Activated CD4-positive, alpha-beta T cell treated with anti-CD3 and anti-CD28 coated beads, Interleukin-2, amount 50 U/mL, for 24 hours (primary cell): Measurements from ENCODE around the gene SPATC1L.

ENCODE experiments used
- DNase-seq, 2 donors: peaks; one replicate each; pipeline ENCODE4 v3.0.0-alpha.2; 2020; ENCODE audit warnings: low read depth in 1 of 2, low spot score in 1 of 2

SPATC1L gene

GRCh38 chr21:46165098-46165497, 19.2 kb downstream of the SPATC1L start:
- DNase-seq = no peak

- no peak for DNase-seq
These were observed 20.9 kb downstream of the SPATC1L start for GRCh38 chr21:46163380-46163779.

- DNase-seq = no peak
These were observed 22.3 kb downstream of the SPATC1L start for GRCh38 chr21:46161633-46162592.

- DNase-seq = no peak
These were observed 23.2 kb downstream of the SPATC1L start for GRCh38 chr21:46160907-46161632.

- no peak for DNase-seq
These were observed 23.7 kb downstream of the SPATC1L start for GRCh38 chr21:46160657-46160906.

DNA sequence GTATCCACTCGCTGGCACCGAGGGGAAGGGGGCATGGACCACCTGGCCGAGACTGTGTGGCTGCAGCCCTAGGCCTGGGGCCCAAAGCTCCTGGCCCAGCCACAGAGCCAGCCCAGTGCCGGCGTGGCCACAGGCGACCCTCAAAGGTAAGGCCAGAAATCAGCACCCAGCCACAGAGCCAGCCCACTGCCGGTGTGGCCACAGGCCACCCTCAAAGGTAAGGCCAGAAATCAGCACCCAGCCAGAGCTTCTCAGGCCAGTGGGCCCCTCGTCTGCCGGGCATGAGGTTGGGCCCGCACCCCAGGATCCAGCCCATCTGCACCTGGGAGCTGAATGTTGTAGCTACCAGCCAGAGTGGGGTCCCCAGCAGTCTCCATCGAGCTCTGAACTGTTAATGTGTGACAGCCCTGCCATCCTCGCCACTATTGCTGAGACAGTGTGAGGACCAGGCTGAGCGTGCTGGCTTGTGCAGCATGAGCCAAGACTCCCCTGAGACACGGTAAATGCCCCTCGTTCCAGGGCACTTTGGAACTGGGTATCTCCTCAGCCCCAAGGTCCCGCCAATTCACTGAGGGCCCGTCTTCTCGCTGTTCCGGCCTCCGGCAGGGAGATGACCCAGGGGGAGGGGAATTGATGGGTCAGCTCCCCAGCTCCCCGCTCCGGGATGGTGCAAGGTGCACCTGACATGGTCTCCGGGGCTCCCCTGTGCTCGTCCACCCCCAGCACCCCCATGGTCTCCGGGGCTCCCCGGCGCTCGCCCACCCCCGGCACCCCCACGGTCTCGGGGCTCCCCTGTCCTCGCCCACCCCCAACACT, 24.2 kb downstream of the SPATC1L start:
- no peak for DNase-seq

DNA sequence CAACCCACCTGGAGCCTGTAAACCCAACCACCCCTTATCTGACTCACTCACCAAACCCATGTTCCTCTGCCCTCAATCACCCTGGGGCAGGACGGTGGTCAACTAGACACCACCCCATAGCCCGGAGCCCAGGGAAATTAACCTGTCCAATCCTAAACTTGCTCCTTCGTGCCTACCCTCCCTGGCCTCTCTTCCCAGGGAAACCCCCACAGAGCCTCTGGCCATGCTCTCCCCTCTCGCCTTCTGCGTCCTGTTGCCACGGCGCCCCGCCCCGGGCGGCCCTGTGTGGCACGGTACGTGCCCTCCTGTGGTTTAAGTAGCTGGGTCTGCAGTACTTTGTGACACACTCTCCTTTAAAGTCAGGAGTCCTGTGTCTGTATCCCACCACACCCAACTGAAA, 24.9 kb downstream of the SPATC1L start:
- DNase-seq = no peak

GRCh38 chr21:46158666-46159300, 25.5 kb downstream of the SPATC1L start:
- DNase-seq = no peak

GRCh38 chr21:46157987-46158451, 26.2 kb downstream of the SPATC1L start:
- DNase-seq = no peak

DNA sequence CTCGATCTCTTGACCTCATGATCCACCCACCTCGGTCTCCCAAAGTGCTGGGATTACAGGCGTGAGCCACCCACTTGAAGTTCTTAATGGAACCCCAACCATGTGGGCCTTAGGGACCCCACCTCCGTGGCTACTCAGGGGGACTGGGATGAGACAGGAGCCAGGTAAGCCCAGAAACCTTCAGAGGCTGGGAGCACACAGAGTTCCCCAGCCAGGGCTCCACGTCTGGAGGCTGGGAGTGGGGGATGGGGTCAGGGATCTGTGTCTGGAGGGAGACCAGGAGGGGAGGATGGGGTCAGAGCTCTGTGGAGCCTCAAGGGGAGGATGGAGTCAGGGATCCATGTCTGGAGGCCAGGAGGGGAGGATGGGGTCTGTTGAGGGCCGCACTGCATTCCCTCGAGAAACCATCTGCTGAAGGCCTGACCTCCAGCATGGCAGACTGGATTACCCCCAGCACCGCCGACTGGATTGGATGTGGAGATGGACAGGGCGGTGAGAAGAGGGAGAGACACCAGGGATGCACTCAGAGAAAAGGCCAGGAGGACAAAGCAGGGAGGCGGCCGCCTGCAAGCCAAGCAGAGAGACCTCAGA, 26.8 kb downstream of the SPATC1L start:
- DNase-seq = no peak

DNA sequence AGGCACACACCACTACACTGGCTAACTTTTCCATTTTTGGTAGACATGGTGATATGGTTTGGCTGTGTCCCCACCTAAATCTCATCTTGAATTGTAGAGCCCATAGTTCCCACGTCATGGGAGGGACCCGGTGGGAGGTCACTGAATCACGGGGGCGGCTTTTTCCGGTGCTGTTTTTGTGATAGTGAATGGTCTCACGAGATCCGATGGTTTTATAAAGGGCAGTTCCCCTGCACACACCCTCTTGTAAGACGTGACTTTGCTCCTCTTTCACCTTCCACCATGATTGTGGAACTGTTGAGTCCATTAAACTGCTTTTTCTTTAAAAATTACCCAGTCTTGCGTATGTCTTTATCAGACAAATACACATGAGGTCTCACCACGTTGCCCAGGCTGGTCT, 27.6 kb downstream of the SPATC1L start:
- no peak for DNase-seq

DNA sequence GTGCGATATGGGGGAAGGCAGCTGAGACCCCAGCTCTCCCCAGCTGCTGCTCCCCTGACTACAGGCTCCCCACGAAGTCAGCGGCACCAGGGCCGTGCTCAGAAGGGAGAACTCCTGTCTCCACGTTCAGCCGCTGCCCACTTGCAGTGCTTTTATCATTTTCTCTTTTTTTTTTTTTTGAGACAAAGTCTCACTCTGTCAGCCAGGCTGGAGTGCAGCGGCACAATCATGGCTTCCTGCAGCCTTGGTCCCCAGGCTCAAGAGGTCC, 27.9 kb downstream of the SPATC1L start:
- DNase-seq = no peak

- no peak for DNase-seq
These were observed 28.5 kb downstream of the SPATC1L start, which contains the start of gene FTCD for GRCh38 chr21:46155514-46156377. Gene FTCD, minus strand, starts transcription at chr21:46155579. Its CDS starts 56 bp downstream, at chr21:46155523.

DNA sequence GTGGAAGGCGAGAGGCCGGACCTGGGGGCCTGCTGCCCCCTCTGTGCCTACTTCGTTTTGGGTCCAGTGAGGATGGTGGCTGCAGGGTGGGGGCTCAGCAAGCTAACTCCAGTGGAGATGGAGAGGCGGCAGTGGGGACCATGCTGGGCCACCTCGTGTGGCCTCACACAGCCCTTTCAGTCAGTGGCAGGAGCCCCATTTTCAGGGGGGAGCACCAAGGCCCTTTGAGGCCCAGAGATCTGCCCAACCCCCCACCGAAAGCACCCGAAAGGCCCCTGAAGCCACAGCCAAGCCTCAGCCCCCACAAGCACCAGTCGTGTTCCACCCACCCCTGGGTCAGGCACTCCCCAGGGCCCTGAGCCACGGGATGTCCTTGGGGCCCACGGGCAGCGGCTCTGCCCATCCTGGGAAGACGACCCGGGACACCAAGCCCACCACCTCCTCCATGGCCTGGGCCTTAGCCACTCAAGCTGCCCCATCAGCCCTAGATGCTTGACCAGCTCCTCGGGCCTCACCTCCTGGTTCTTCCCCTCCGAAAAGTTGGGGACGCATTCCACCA, 29.2 kb downstream of the SPATC1L start:
- DNase-seq = no peak

GRCh38 chr21:46154155-46154954, 29.9 kb downstream of the SPATC1L start:
- DNase-seq = no peak

DNA sequence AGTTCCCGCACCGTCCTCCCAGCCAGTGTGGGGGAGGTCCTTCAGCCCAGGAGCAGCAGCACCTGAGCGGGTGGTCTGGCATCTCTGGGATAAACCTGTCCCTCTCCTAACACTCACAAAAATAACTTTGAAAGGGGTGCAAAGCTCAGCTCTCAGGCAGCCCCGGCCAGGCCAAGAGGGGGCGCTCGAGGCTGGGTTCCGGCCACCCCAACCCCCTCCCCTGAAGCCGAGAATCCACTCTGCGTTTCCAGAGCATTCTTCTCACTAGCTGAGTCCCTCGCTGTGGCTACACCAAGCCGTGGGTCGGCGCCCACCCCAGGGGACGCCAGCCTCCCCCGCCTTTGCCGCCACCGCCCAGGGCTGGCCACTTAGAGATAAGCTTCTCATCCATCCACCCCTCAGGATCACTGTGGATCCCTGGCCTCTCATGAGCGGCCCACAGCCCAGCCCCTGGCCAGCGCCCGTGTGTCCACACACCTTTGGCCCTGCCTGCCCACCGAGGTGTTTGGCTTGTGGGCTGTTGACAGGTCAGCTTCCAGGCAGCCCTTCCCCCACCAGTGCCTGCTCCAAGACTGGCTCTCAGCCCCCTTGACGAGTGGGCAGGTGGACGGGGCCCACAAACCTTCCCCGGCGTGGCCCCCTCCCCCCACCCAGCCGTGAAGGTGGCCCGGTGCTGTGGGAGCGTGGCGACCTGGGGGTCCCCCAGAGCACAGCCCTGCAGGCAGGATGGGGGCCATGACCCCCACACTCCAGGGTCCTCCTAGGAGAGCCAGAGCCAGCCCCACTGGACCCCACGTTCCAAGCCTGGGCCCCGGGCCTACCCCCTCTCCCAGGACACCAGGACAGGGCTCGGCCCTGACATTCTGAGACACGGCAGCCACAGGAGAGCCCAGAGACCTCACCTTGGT, 30.8 kb downstream of the SPATC1L start:
- DNase-seq = peak in 1 of 2 donors; percentile 18

DNA sequence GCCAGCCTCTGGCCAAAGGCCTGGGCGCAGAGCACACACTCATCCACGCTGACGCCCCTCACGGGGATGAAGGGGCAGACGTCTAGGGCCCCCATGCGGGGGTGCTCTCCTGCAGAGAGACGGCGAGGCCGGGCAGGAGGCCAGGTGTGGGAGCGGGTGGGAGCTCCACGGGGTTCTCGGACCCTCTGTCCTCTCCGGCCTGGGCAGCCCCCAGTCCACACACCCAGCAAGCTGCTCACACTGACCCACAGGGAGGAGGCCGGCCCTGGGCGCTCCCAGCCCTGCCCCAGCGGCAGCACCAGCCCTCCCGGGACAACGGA, 31.4 kb downstream of the SPATC1L start:
- no peak for DNase-seq
